A549 (cell line): Measurements from ENCODE around the gene FAM13A. TPM values are rescaled to one million over a fixed set of nuclear protein-coding genes. Genes with fewer than 3 reads are reported as not detected.
"Not testable (repeated sequence)": the region's sequence is repeated elsewhere in the genome, so short reads cannot be mapped to it uniquely, and the experiment has no call there.

Experiments used
- ATAC-seq, 2 experiments: fragments of 200-7000 bp in 1 of 2; fragments of >200 bp in 1 of 2; cut with Nextera tagmentation in 1 of 2; cut with Tn5 transposase in 1 of 2; 3 replicates each; pipeline versions ENCODE4 v1.8.0 to v1.9.1; 2018 to 2020; ENCODE audit warnings: mild to moderate bottlenecking in 1 of 2, moderate library complexity in 1 of 2
- CTCF ChIA-PET: fragments of 300-600 bp; sonication (Branson Sonifier 250); formaldehyde crosslinking; extraction: SDS; loops from one replicate; lab custom pipeline; 2021; ENCODE audit warnings: antibody characterized with exemption, inconsistent platforms; lab: Yijun Ruan, JAX
- POLR2A ChIA-PET: fragments of 350-600 bp; formaldehyde crosslinking; extraction: SDS; loops from one replicate; lab custom pipeline; 2021; ENCODE audit warnings: antibody characterized with exemption, inconsistent platforms; lab: Yijun Ruan, JAX
- DNase-seq, 2 experiments: peaks; one replicate each; pipeline versions ENCODE4 v3.0.0 to v3.0.0-alpha.2; 2011 to 2016; ENCODE audit warnings: low read depth in 1 of 2, low spot score in 1 of 2
- FAIRE-seq: peaks from 2 replicates; lab custom pipeline; 2011; peaks lifted over from hg19 to GRCh38; lab: Jason Lieb, UNC
- H3K27ac ChIP-seq, 2 experiments: fragments of >200 bp; sonication (Bioruptor Twin); formaldehyde crosslinking; 3 replicates each; pipeline ENCODE4 v1.5.1; 2016 to 2017
- H3K4me1 ChIP-seq: fragments of >200 bp; sonication (Bioruptor Twin); formaldehyde crosslinking; 3 replicates; pipeline ENCODE4 v1.6.1; 2016
- H3K4me2 ChIP-seq: fragments of >200 bp; sonication (Bioruptor Twin); formaldehyde crosslinking; 3 replicates; pipeline ENCODE4 v1.6.1; 2016
- H3K4me3 ChIP-seq: fragments of >200 bp; sonication (Bioruptor Twin); formaldehyde crosslinking; 3 replicates; pipeline ENCODE4 v1.5.1; 2016
- H3K9me3 ChIP-seq: fragments of >200 bp; sonication (Bioruptor Twin); formaldehyde crosslinking; 3 replicates; pipeline ENCODE4 v1.6.1; 2016
- CBX8 ChIP-seq: fragments of 200-600 bp; sonication (generic); IDR thresholded peaks from 2 replicates; pipeline ENCODE4 v1.6.1; 2016
- CHD4 ChIP-seq: fragments of 200-600 bp; sonication (generic); IDR thresholded peaks from 2 replicates; pipeline ENCODE4 v1.6.1; 2016; ENCODE audit warnings: antibody characterized with exemption, mild to moderate bottlenecking, borderline replicate concordance
- EHMT2 ChIP-seq: fragments of 200-600 bp; sonication (generic); IDR thresholded peaks from 2 replicates; pipeline ENCODE4 v1.6.1; 2016; ENCODE audit warnings: antibody characterized with exemption, low read depth, mild to moderate bottlenecking, moderate library complexity
- FOSL2 ChIP-seq, 2 experiments: fragments of 450-650 bp in 1 of 2; fragments of >200 bp in 1 of 2; sonication (Bioruptor Twin) in 1 of 2; formaldehyde crosslinking; IDR thresholded peaks; 2 replicates each; pipeline versions ENCODE4 v1.5.0 to v1.6.1; 2016 to 2020; ENCODE audit warnings: mild to moderate bottlenecking in 1 of 2, moderate library complexity in 1 of 2
- GATA3 ChIP-seq: IDR thresholded peaks from 2 replicates; pipeline ENCODE4 v1.6.1; 2012; ENCODE audit warnings: borderline replicate concordance
- HDAC2 ChIP-seq: fragments of 200-600 bp; sonication (generic); IDR thresholded peaks from 2 replicates; pipeline ENCODE4 v1.6.1; 2016
- HEYL ChIP-seq: fragments of 250-450 bp; sonication (Bioruptor Pico); IDR thresholded peaks from 2 replicates; pipeline ENCODE4 v1.8.0; 2021; ENCODE audit warnings: mild to moderate bottlenecking, moderate library complexity
- KDM1A ChIP-seq: fragments of 200-600 bp; sonication (generic); IDR thresholded peaks from 2 replicates; pipeline ENCODE4 v1.6.1; 2016; ENCODE audit warnings: low read depth, mild to moderate bottlenecking
- MAFK ChIP-seq: fragments of 450-650 bp; IDR thresholded peaks from 2 replicates; pipeline ENCODE4 v1.6.1; 2014; ENCODE audit not compliant: partially characterized antibody
- MAX ChIP-seq: IDR thresholded peaks from 2 replicates; pipeline ENCODE4 v1.6.1; 2012
- MAZ ChIP-seq: fragments of 150-350 bp; IDR thresholded peaks from 2 replicates; pipeline ENCODE4 v1.6.1; 2014; ENCODE audit warnings: antibody characterized with exemption, low read depth, low read length, borderline replicate concordance
- MYC ChIP-seq: IDR thresholded peaks from 2 replicates; pipeline ENCODE4 v1.6.1; 2012; ENCODE audit warnings: mild to moderate bottlenecking, inconsistent platforms, low read length, improper control_type of control experiment, borderline replicate concordance
- NFE2L2 ChIP-seq: fragments of 150-350 bp; conservative IDR thresholded peaks from 2 replicates; pipeline ENCODE4 v1.6.1; 2014; ENCODE audit warnings: low read length
- NPAS2 ChIP-seq: fragments of 250-450 bp; sonication (Bioruptor Pico); IDR thresholded peaks from 2 replicates; pipeline ENCODE4 v1.8.0; 2022; ENCODE audit warnings: mild to moderate bottlenecking, moderate library complexity, borderline replicate concordance
- PHF8 ChIP-seq: fragments of 200-600 bp; sonication (generic); IDR thresholded peaks from 2 replicates; pipeline ENCODE4 v1.6.1; 2016; ENCODE audit warnings: low read depth, mild to moderate bottlenecking, antibody characterized with exemption, moderate library complexity, borderline replicate concordance
- RARB ChIP-seq: fragments of 250-450 bp; sonication (Bioruptor Pico); IDR thresholded peaks from 2 replicates; pipeline ENCODE4 v1.8.0; 2021; ENCODE audit warnings: mild to moderate bottlenecking, moderate library complexity
- RFX5 ChIP-seq: fragments of 450-650 bp; IDR thresholded peaks from 2 replicates; pipeline ENCODE4 v1.7.1; 2014; ENCODE audit warnings: antibody characterized with exemption, mild to moderate bottlenecking, moderate library complexity
- RNF2 ChIP-seq: fragments of 200-600 bp; sonication (generic); IDR thresholded peaks from 2 replicates; pipeline ENCODE4 v1.6.1; 2016; ENCODE audit warnings: low read depth, mild to moderate bottlenecking, antibody characterized with exemption, moderate library complexity, borderline replicate concordance
- SMC3 ChIP-seq: fragments of >200 bp; sonication (Bioruptor Twin); formaldehyde crosslinking; IDR thresholded peaks from 3 replicates; pipeline ENCODE4 v1.6.1; 2018; ENCODE audit warnings: inconsistent platforms
- SREBF2 ChIP-seq: fragments of 450-650 bp; IDR thresholded peaks from 2 replicates; pipeline ENCODE4 v1.6.1; 2014; ENCODE audit warnings: mild to moderate bottlenecking, moderate library complexity
- TFCP2L1 ChIP-seq: fragments of 250-450 bp; sonication (Bioruptor Pico); IDR thresholded peaks from 2 replicates; pipeline ENCODE4 v1.5.0; 2021; ENCODE audit warnings: mild to moderate bottlenecking
- ZNF302 ChIP-seq: fragments of 250-450 bp; sonication (Bioruptor Pico); IDR thresholded peaks from 2 replicates; pipeline ENCODE4 v1.9.0; 2021; ENCODE audit warnings: inconsistent platforms, mild to moderate bottlenecking, moderate library complexity
- WGBS: methylation state at CpG from one replicate; pipeline ENCODE4 v1.1.6; 2017; ENCODE audit errors: missing lambda C conversion rate; 5-methylcytosine and 5-hydroxymethylcytosine counted together
- polyA plus RNA-seq, 4 experiments: library from polyadenylated mRNA; depleted of rRNA in 3 of 4; stranded (reverse); fragments of >200 nt; fragmentation: RNase III in 1 of 4; extraction: RNeasy Plus Mini Kit Qiagen cat#74134 plus additional on column Dnase treatment in 1 of 4; gene quantifications; 2 replicates in 3 of 4; 3 replicates in 1 of 4; pipeline ENCODE4 v1.2.3, GENCODE V29; 2011 to 2017
- TF ChIP-seq, protein P1 (sequence below): fragments of >200 bp; sonication (Bioruptor Twin); formaldehyde crosslinking; IDR thresholded peaks from 3 replicates; pipeline ENCODE4 v1.5.1; 2016
- TF ChIP-seq, protein P2 (sequence below): fragments of >200 bp; sonication (Bioruptor Twin); formaldehyde crosslinking; IDR thresholded peaks from 3 replicates; pipeline ENCODE4 v1.6.1; 2016

FAM13A gene
- polyA plus RNA-seq, 2 of the 4 experiments (the other 2 are of a cell fraction) = 6.5 to 22.0 TPM

DNA sequence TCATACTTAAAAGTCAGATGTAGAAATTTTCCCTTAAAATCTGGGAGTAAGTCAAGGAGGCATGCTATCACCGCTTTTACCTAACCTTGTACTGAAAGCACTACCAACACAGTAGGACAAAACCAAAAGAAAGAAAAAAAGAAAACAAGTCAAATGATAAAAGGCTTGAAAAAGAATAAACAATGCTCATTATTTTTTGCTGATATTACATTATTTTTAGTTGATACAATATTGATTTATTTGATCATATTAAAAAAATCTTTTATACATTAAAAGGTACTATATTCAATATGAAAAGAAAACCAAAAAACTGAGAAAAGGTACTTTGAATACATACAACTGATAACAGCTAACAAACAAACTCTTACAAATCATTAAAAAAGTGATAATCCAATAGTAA lies 164.3 kb downstream of the FAM13A start:
- 82% methylated on average over 1 of the region's 1 CpG for WGBS
- ChIA-PET CTCF (no interaction called here), POLR2A (no interaction called here)
- DNase-seq (no peak), ATAC-seq (no peak), FAIRE-seq (no peak)
- H3K4me3 ChIP-seq = no peak overlapping the region
- TF ChIP-seq NPAS2 (CRISPR knock-in tag) (no peak), MAFK (peak; percentile 80), PHF8 (no peak)
- TF ChIP-seq, protein P1, sequence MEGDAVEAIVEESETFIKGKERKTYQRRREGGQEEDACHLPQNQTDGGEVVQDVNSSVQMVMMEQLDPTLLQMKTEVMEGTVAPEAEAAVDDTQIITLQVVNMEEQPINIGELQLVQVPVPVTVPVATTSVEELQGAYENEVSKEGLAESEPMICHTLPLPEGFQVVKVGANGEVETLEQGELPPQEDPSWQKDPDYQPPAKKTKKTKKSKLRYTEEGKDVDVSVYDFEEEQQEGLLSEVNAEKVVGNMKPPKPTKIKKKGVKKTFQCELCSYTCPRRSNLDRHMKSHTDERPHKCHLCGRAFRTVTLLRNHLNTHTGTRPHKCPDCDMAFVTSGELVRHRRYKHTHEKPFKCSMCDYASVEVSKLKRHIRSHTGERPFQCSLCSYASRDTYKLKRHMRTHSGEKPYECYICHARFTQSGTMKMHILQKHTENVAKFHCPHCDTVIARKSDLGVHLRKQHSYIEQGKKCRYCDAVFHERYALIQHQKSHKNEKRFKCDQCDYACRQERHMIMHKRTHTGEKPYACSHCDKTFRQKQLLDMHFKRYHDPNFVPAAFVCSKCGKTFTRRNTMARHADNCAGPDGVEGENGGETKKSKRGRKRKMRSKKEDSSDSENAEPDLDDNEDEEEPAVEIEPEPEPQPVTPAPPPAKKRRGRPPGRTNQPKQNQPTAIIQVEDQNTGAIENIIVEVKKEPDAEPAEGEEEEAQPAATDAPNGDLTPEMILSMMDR = no peak
- no peak overlapping the region for H3K27ac ChIP-seq
- H3K4me1 ChIP-seq = no peaks in the 10 kb centered on the region
- no peaks in the 10 kb centered on the region for H3K9me3 ChIP-seq
- H3K4me2 ChIP-seq = no peak overlapping the region

- no peaks in the 10 kb centered on the region for H3K9me3 ChIP-seq
- WGBS = 71% methylated on average over 1 of the region's 1 CpG
- CTCF ChIA-PET = no interaction called here
- no peaks in the 10 kb centered on the region for H3K4me1 ChIP-seq
- no peak overlapping the region for H3K4me3 ChIP-seq
- FAIRE-seq = no peak
- no peak overlapping the region for H3K27ac ChIP-seq
- H3K4me2 ChIP-seq = no peak overlapping the region
- ATAC-seq = no peak
- POLR2A ChIA-PET = interaction anchor here (0.7 kb wide), 1 partner anchor 159 kb away, joined by 4 read pairs; no protein-coding TSS in a partner anchor
- TF ChIP-seq HDAC2 (no peak), EHMT2 (no peak), MAX (no peak), SREBF2 (no peak), TFCP2L1 (no peak), MAFK (no peak)
- TF ChIP-seq, all 56 proteins: peak for 0
- DNase-seq = no peak
Observed at GRCh38 chr4:88891636-88892035, 165.3 kb downstream of the FAM13A start.

- DNase-seq, ATAC-seq, H3K4me3 ChIP-seq, H3K27ac ChIP-seq, CTCF ChIA-PET, POLR2A ChIA-PET, H3K4me2 ChIP-seq, H3K4me1 ChIP-seq, H3K9me3 ChIP-seq, FAIRE-seq: not testable (repeated sequence)
- 86% methylated on average over 3 of the region's 3 CpGs for WGBS
Observed at GRCh38 chr4:88887409-88887808, 169.6 kb downstream of the FAM13A start.

DNA sequence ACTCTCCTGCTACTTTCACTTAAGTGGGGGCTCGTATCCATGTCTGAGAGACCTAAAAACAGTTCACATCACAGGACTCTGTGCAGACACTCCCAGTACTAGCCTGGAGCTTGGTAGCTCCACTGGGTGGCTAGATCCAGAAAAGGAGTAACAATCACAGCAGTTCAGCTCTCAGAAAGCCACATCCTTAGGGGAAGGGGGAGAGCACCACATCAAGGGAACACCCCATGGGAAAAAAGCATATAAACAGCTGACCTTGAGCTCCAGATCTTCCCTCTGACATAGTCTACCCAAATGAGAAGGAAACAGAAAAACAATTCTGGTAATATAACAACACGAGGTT lies 175.8 kb downstream of the FAM13A start:
- ATAC-seq = no peak
- Histone ChIP-seq H3K4me3 (no peak overlapping the region), H3K27ac (no peak overlapping the region), H3K4me1 (no peaks in the 10 kb centered on the region), H3K4me2 (no peak overlapping the region), H3K9me3 (no peaks in the 10 kb centered on the region)
- FAIRE-seq = no peak
- CTCF ChIA-PET = no interaction called here
- DNase-seq = no peak
- TF ChIP-seq HEYL (no peak), RNF2 (no peak), NFE2L2 (no peak), CBX8 (no peak), CHD4 (no peak), FOSL2 (IDR thresholded peaks at IDR 0.05) (no peak), FOSL2 (CRISPR knock-in tag; IDR thresholded peaks at IDR 0.05) (no peak), ZNF302 (no peak), KDM1A (no peak), PHF8 (no peak), GATA3 (no peak), SMC3 (no peak), MAZ (no peak), MYC (no peak), RFX5 (no peak), RARB (CRISPR knock-in tag) (no peak)
- TF ChIP-seq, protein P2, sequence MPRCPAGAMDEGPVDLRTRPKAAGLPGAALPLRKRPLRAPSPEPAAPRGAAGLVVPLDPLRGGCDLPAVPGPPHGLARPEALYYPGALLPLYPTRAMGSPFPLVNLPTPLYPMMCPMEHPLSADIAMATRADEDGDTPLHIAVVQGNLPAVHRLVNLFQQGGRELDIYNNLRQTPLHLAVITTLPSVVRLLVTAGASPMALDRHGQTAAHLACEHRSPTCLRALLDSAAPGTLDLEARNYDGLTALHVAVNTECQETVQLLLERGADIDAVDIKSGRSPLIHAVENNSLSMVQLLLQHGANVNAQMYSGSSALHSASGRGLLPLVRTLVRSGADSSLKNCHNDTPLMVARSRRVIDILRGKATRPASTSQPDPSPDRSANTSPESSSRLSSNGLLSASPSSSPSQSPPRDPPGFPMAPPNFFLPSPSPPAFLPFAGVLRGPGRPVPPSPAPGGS = no peak
- POLR2A ChIA-PET = no interaction called here
- WGBS = 74% methylated on average over 2 of the region's 2 CpGs
